Measurements from ENCODE around the gene COMTD1.

COMTD1 gene

GRCh38 chr10:75253281-75254220 is 17.8 kb upstream of the COMTD1 start:
- no peaks in the 10 kb centered on the region for H3K27me3 ChIP-seq (ENCODE audit: insufficient read depth, poor library complexity, severe bottlenecking)
- TF ChIP-seq GABPA (IDR thresholded peaks at IDR 0.05; ENCODE audit: low read depth) (no peak), POLR2AphosphoS5 (IDR thresholded peaks at IDR 0.05; ENCODE audit: low read depth) (no peak), REST (IDR thresholded peaks at IDR 0.05; ENCODE audit: insufficient replicate concordance, low read depth) (no peak), SPI1 (IDR thresholded peaks at IDR 0.05; ENCODE audit: borderline replicate concordance, low read depth) (no peak), CTCF (IDR thresholded peaks at IDR 0.05; ENCODE audit: insufficient read depth, low read length) (no peak)
- no peak for DNase-seq (ENCODE audit: low read depth in 1 of 2, low spot score in 1 of 2)
- no peak overlapping the region for H3K4me3 ChIP-seq (replicated peaks; ENCODE audit: insufficient read depth, low read length)
- no peak overlapping the region for H3K27ac ChIP-seq (replicated peaks)

- no peak for TF ChIP-seq CTCF (IDR thresholded peaks at IDR 0.05; ENCODE audit: insufficient read depth, low read length)
- no peak for TF ChIP-seq POLR2AphosphoS5 (IDR thresholded peaks at IDR 0.05; ENCODE audit: low read depth)
- no peak for TF ChIP-seq GABPA (IDR thresholded peaks at IDR 0.05; ENCODE audit: low read depth)
- TF ChIP-seq REST (IDR thresholded peaks at IDR 0.05; ENCODE audit: insufficient replicate concordance, low read depth), result no peak
- TF ChIP-seq SPI1 (IDR thresholded peaks at IDR 0.05; ENCODE audit: borderline replicate concordance, low read depth), result no peak
- DNase-seq (ENCODE audit: low read depth in 1 of 2, low spot score in 1 of 2), result no peak
- Histone ChIP-seq H3K4me3 (replicated peaks; ENCODE audit: insufficient read depth, low read length) (no peak overlapping the region), H3K27ac (replicated peaks) (no peak overlapping the region), H3K27me3 (ENCODE audit: insufficient read depth, poor library complexity, severe bottlenecking) (no peaks in the 10 kb centered on the region)
Observed at GRCh38 chr10:75250934-75251333, 15.2 kb upstream of the COMTD1 start.

GRCh38 chr10:75247797-75248196 is 12.0 kb upstream of the COMTD1 start:
- Histone ChIP-seq H3K4me3 (replicated peaks; ENCODE audit: insufficient read depth, low read length) (no peak overlapping the region), H3K27ac (replicated peaks) (no peak overlapping the region), H3K27me3 (ENCODE audit: insufficient read depth, poor library complexity, severe bottlenecking) (no peaks in the 10 kb centered on the region)
- TF ChIP-seq POLR2AphosphoS5 (IDR thresholded peaks at IDR 0.05; ENCODE audit: low read depth), result no peak
- no peak for TF ChIP-seq CTCF (IDR thresholded peaks at IDR 0.05; ENCODE audit: insufficient read depth, low read length)
- TF ChIP-seq SPI1 (IDR thresholded peaks at IDR 0.05; ENCODE audit: borderline replicate concordance, low read depth), result no peak
- no peak for TF ChIP-seq REST (IDR thresholded peaks at IDR 0.05; ENCODE audit: insufficient replicate concordance, low read depth)
- no peak for TF ChIP-seq GABPA (IDR thresholded peaks at IDR 0.05; ENCODE audit: low read depth)
- DNase-seq (ENCODE audit: low read depth in 1 of 2, low spot score in 1 of 2), result no peak

All from HL-60 (cell line).